ENCODE results near the gene HDDC3.

The HDDC3 gene

GRCh38 chr15:90954712-90955623, 22.6 kb upstream of the HDDC3 start, which contains the start of gene RCCD1:
TSS of gene RCCD1 (plus strand) at chr15:90954884. CDS start at chr15:90956735, 1,851 bp downstream.
- in situ Hi-C loops (cut with HindIII; ENCODE audit: low sequenced_read_pairs), result no loop called here
- peak; percentile 78 for DNase-seq (ENCODE audit: low read depth)
- H3K4me3 ChIP-seq (ENCODE audit: low read depth, low read length), result peak within 1 kb of the TSS; percentile 93
- TF ChIP-seq CTCF (IDR thresholded peaks at IDR 0.05; ENCODE audit: low read depth, low read length, missing control alignments), result no peak

GRCh38 chr15:90953947-90954711, 21.8 kb upstream of the HDDC3 start:
- no peak for TF ChIP-seq CTCF (IDR thresholded peaks at IDR 0.05; ENCODE audit: low read depth, low read length, missing control alignments)
- in situ Hi-C loops (cut with HindIII; ENCODE audit: low sequenced_read_pairs), result no loop called here
- peak overlapping the region; percentile 93 for H3K4me3 ChIP-seq (ENCODE audit: low read depth, low read length)
- DNase-seq (ENCODE audit: low read depth), result no peak

GRCh38 chr15:90952901-90953677, 20.7 kb upstream of the HDDC3 start:
- no peak for DNase-seq (ENCODE audit: low read depth)
- TF ChIP-seq CTCF (IDR thresholded peaks at IDR 0.05; ENCODE audit: low read depth, low read length, missing control alignments), result no peak
- in situ Hi-C loops (cut with HindIII; ENCODE audit: low sequenced_read_pairs), result no loop called here
- no peak overlapping the region for H3K4me3 ChIP-seq (ENCODE audit: low read depth, low read length)

GRCh38 chr15:90950676-90951075, 18.3 kb upstream of the HDDC3 start:
- no peak for DNase-seq (ENCODE audit: low read depth)
- TF ChIP-seq CTCF (IDR thresholded peaks at IDR 0.05; ENCODE audit: low read depth, low read length, missing control alignments), result no peak
- H3K4me3 ChIP-seq (ENCODE audit: low read depth, low read length), result no peak overlapping the region
- in situ Hi-C loops (cut with HindIII; ENCODE audit: low sequenced_read_pairs), result no loop called here

- in situ Hi-C loops (cut with HindIII; ENCODE audit: low sequenced_read_pairs), result no loop called here
- no peak overlapping the region for H3K4me3 ChIP-seq (ENCODE audit: low read depth, low read length)
- DNase-seq (ENCODE audit: low read depth), result no peak
- no peak for TF ChIP-seq CTCF (IDR thresholded peaks at IDR 0.05; ENCODE audit: low read depth, low read length, missing control alignments)
These were observed 17.8 kb upstream of the HDDC3 start for GRCh38 chr15:90949979-90950675.
